ENCODE results near the gene COMMD1. TPM values are rescaled to one million over a fixed set of nuclear protein-coding genes. Genes with fewer than 3 reads are reported as not detected.
"Not testable (repeated sequence)": the region's sequence is repeated elsewhere in the genome, so short reads cannot be mapped to it uniquely, and the experiment has no call there.

COMMD1 gene
- total RNA-seq, 2 donors from 2014 or later = 20.4 to 37.0 TPM

- Mint-ChIP-seq H3K27ac (no peak overlapping the region), H3K36me3 (peaks cover 9 to 13% of the 10 kb centered on the region in 2 donors), H3K9me3 (no peaks in the 10 kb centered on the region)
- ATAC-seq = no peak
- DNase-seq (ENCODE audit: low spot score in 2 of 2) = no peak
Measured at GRCh38 chr2:61949714-61950560, 44.5 kb downstream of the COMMD1 start.

DNA sequence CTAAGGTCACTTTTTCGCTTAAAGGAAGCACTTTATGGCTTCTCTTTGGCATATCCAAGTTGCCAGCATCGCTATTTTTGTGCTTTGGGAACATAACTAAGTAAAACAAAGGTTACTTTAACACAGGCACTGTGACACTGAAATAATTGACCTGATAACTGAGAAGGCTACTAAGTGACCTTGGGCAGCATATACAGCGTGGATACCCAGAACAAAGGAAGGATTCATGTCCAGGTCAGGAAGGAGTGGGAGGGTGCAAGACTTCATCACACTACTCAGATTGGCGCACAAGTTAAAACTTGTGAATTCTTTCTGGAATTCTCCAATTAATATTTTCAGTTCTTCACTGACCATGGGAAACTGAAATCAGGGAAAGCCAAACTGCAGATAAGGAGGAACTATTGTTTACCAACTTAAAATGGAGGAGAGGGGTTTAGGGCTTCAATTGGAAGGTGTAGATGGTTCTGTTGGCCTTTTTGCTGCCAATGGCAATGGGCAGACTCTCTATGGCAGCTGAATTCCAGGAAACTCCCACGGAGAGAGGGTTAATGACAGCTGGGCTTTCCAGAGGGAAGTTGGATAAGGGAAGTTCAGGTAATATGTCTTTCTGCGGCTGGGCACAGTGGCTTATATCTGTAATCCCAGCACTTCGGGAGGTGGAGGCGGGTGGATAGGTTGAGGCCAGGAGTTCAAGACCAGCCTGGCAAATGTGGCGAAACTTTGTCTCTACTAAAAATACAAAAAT, 45.3 kb downstream of the COMMD1 start:
- ATAC-seq (no peak), DNase-seq (ENCODE audit: low spot score in 2 of 2) (no peak)
- no peaks in the 10 kb centered on the region for H3K9me3 Mint-ChIP-seq
- H3K36me3 Mint-ChIP-seq = peaks cover 9 to 13% of the 10 kb centered on the region in 2 donors
- no peak overlapping the region for H3K27ac Mint-ChIP-seq

DNA sequence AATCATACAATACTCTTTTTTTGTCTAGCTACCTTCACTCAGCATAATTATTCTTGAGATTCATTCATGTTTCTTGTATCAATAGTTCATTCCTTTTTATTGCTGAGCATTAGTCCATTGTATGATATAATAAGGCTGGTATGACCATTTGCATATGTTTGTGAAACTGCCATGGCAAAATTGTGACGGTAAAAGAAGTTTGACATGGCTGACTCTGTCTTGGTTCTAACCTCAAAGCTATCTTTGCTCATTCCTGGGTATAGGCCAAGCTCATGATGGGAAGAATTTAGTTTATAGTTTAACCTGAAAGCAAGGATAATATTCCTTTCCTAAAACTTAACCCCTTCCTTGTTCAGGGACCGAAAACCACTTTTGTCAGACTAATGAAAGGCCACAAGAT, 46.4 kb downstream of the COMMD1 start:
- DNase-seq (ENCODE audit: low spot score in 2 of 2) (no peak), ATAC-seq (no peak)
- Mint-ChIP-seq H3K9me3 (no peaks in the 10 kb centered on the region), H3K36me3 (peaks cover 9 to 13% of the 10 kb centered on the region in 2 donors), H3K27ac (no peak overlapping the region)

GRCh38 chr2:61952288-61952687, 46.8 kb downstream of the COMMD1 start:
- DNase-seq (ENCODE audit: low spot score in 2 of 2) (no peak), ATAC-seq (no peak)
- Mint-ChIP-seq H3K9me3 (no peaks in the 10 kb centered on the region), H3K27ac (no peak overlapping the region), H3K36me3 (peaks cover 9 to 13% of the 10 kb centered on the region in 2 donors)

DNA sequence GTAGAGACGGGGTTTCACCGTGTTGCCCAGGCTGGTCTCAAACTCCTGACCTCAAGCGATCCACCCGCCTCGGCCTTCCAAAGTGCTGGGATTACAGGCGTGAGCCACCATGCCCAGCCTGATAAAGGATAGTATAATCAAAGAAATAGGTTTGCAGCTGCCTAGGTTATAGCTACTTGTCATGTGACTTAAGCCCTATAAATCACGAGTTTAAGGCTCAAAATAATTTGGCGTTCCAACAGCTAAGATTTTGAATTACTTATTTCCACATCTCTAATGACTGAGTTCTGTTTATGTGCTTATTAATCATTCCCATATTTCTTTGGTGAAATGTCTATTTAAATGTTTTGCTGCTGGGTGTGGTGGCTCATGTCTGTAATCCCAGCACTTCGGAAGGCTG, 49.4 kb downstream of the COMMD1 start:
- H3K9me3 Mint-ChIP-seq; H3K36me3 Mint-ChIP-seq; DNase-seq (ENCODE audit: low spot score in 2 of 2); H3K27ac Mint-ChIP-seq; ATAC-seq: not testable (repeated sequence)

DNA sequence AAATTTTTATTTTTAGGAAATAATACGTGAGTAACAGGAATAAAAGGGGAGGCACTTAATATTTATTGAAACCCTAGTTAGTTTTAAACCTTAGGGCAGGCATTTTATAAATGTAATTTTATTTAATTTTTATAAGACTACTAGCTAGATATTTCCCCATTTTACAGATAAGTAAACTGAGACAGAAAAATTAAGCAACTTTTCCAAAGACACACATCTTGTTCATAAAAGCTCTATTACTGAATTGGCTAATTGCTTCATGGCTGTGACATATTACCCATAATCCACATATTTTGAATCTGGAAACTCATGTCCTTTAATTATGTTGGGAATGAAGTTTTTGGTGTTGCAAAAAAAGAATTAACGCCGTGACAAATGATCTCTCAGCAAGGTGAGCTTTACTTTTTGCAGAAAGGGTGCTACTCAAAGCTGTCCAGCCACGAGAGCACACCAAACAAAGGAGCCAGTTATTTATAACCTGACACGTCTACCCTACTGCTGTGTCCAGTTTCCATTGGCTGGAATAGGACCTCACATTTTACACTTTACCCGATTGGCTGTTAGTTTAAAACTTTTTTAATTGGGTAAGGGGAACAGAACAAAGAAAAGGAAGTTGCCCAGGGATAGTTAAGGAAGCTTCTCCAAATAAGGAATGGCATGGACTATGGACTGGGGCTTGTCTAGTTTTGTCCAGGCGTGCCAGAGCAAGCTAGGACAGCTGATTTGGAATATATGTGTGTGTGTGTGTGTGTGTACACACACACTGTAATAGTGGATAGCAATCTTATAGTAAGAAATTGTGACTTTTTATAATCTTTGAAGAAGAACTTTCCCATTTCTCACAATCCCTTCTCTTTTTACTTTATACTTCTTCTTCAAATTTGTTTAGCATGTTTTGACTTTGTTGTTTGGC, 54.2 kb downstream of the COMMD1 start:
- Mint-ChIP-seq H3K36me3 (peaks cover 0 to 7% of the 10 kb centered on the region in 2 donors), H3K9me3 (no peaks in the 10 kb centered on the region), H3K27ac (no peak overlapping the region)
- ATAC-seq = no peak
- DNase-seq (ENCODE audit: low spot score in 2 of 2) = no peak

- H3K27ac Mint-ChIP-seq = no peak overlapping the region
- no peaks in the 10 kb centered on the region for H3K9me3 Mint-ChIP-seq
- ATAC-seq = no peak
- H3K36me3 Mint-ChIP-seq = peaks cover 0 to 7% of the 10 kb centered on the region in 2 donors
- DNase-seq (ENCODE audit: low spot score in 2 of 2) = no peak
Measured at GRCh38 chr2:61961231-61961901, 55.9 kb downstream of the COMMD1 start.

- ATAC-seq (no peak), DNase-seq (ENCODE audit: low spot score in 2 of 2) (no peak)
- Mint-ChIP-seq H3K27ac (no peak overlapping the region), H3K36me3 (peaks cover 0 to 7% of the 10 kb centered on the region in 2 donors), H3K9me3 (peaks cover 0 to 4% of the 10 kb centered on the region in 2 donors)
Measured at GRCh38 chr2:61962095-61962984, 56.9 kb downstream of the COMMD1 start.

- Mint-ChIP-seq H3K9me3 (peaks cover 0 to 4% of the 10 kb centered on the region in 2 donors), H3K27ac (no peak overlapping the region), H3K36me3 (no peaks in the 10 kb centered on the region)
- DNase-seq (ENCODE audit: low spot score in 2 of 2) = no peak
- ATAC-seq = no peak
Measured at GRCh38 chr2:61966087-61966727, 60.7 kb downstream of the COMMD1 start.

DNA sequence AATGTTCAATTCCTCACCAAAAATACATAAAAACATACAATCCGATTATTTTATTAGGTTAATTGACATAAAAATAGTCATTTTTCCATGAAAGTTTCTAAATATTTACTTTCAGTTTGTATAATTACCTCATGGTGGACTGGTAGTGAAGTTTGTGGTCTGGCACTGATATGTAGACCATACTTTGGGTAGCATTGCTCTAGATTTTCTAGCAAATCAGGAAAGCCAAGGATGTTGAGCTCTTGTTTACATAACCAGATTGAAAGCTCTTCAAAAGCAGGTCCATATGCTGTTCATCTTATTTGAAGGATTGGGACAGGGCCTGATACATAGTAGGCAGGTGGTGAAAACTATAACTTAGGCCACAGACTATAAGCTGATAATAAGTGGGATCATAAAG, 61.8 kb downstream of the COMMD1 start:
- H3K27ac Mint-ChIP-seq = no peak overlapping the region
- DNase-seq (ENCODE audit: low spot score in 2 of 2) = no peak
- no peak for ATAC-seq
- H3K36me3 Mint-ChIP-seq = no peaks in the 10 kb centered on the region
- H3K9me3 Mint-ChIP-seq = peaks cover 0 to 4% of the 10 kb centered on the region in 2 donors

- Mint-ChIP-seq H3K36me3 (no peaks in the 10 kb centered on the region), H3K9me3 (peaks cover 0 to 4% of the 10 kb centered on the region in 2 donors), H3K27ac (no peak overlapping the region)
- ATAC-seq = no peak
- DNase-seq (ENCODE audit: low spot score in 2 of 2) = no peak
Measured at GRCh38 chr2:61969376-61969775, 63.9 kb downstream of the COMMD1 start.

GRCh38 chr2:61970807-61971556, 65.5 kb downstream of the COMMD1 start:
- H3K27ac Mint-ChIP-seq = peak overlapping the region in 1 of 2 donors; percentile 34
- no peak for DNase-seq (ENCODE audit: low spot score in 2 of 2)
- ATAC-seq = no peak
- H3K9me3 Mint-ChIP-seq = peaks cover 0 to 4% of the 10 kb centered on the region in 2 donors
- no peaks in the 10 kb centered on the region for H3K36me3 Mint-ChIP-seq

- peaks cover 10 to 11% of the 10 kb centered on the region in 2 donors for H3K36me3 Mint-ChIP-seq
- peaks cover 8 to 9% of the 10 kb centered on the region in 2 donors for H3K9me3 Mint-ChIP-seq
- no peak overlapping the region for H3K27ac Mint-ChIP-seq
- ATAC-seq (no peak), DNase-seq (ENCODE audit: low spot score in 2 of 2) (no peak)
Measured at GRCh38 chr2:61978522-61978921, 73.0 kb downstream of the COMMD1 start.

DNA sequence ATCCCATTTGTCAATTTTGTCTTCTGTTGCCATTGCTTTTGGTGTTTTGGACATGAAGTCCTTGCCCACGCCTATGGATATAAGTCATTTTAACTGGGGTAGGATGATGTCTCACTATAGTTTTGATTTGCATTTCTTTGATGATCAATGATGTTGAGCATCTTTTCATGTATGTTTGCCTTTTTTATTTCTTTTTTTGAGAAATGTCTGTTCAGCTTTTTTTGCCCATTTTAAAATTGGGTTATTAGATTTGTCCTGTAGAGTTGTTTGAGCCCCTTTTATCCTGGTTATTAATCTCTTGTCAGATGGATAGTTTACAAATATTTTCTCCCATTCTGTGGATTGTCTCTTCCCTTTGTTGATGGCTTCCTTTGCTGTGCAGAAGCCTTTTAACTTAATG, 75.3 kb downstream of the COMMD1 start:
- Mint-ChIP-seq H3K27ac (no peak overlapping the region), H3K9me3 (peaks cover 8 to 9% of the 10 kb centered on the region in 2 donors), H3K36me3 (peaks cover 10 to 16% of the 10 kb centered on the region in 2 donors)
- no peak for ATAC-seq
- DNase-seq (ENCODE audit: low spot score in 2 of 2) = no peak

Measured in activated naive CD4-positive, alpha-beta T cell treated with anti-CD3 and anti-CD28 coated beads, Interleukin-2, amount 50 U/mL, for 72 hours (primary cell).